GM21717 (cell line): ENCODE measurements around the gene CAND2.
A peak's percentile ranks its signal among the peaks of the same experiment; 100 is the strongest.

ENCODE experiments used
- ATAC-seq: cut with Tn5 transposase; IDR thresholded peaks from one replicate; pipeline ENCODE4 v1.9.1; 2021; ENCODE audit warnings: mild to moderate bottlenecking, moderate library complexity; ENCODE audit not compliant: unreplicated experiment

CAND2 gene

GRCh38 chr3:12796171-12797123, at the start of gene CAND2:
TSS of gene CAND2 (plus strand) at chr3:12796680. CDS start at chr3:12796721, 41 bp downstream.
- ATAC-seq = no peak

DNA sequence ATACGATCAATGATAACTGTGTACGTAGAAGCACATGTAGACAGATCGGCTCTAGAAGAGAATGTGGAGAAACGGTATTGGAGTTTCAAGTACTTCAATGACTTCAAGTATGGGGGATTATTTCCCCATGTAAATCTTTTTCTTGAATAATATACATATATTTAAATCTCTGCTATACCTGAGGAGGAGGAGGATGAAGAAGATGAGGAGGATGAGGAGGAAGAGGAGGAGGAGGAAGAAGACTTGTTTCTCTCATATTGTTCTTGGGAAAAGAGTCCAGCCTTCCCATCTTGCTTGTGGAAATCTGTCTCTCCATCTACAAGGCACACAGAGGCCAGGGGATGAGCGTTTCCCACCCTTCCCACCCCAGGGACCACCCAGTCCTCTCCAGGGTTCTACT, 48.0 kb upstream of the CAND2 start:
- no peak for ATAC-seq

DNA sequence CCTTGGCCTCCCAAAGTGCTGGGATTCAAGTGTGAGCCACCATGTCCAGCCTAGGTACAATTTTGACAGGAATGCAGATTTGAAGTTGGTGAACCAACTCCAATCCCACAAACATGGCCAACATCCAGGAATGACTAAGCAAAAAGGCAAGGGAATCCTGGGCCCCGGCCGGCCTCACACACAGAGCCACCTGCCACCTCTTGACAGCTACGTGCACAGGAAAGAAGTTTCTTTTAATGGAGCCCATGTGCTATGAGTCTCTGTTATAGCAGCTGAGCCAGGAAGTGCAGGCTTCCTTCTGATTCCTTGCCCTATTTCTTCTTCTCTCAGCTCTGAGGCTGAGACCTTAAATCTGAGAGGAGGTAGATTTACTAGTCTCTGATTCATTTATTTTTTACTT, 46.3 kb upstream of the CAND2 start:
- no peak for ATAC-seq

DNA sequence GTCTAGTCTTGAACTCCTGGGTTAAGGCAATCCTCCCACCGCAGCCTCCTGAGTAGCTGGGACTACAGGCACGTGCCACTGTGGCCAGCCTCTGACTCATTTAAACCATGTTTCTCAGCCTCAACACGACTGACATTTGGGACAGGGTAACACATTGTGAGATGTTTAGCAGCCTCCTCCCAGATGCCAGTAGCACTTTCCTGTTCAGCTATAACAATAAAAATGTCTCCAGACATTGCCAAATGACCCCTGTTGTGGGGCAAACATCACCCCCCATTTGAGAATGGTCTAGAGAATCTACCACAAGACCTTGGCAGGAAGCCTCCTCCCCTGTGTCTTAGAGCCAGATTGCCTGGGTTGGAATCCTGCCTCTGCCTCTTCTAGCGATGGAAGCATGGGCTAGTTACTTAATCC, 45.8 kb upstream of the CAND2 start:
- ATAC-seq = no peak

- ATAC-seq = no peak
These were observed 44.9 kb upstream of the CAND2 start for GRCh38 chr3:12751571-12751970.

DNA sequence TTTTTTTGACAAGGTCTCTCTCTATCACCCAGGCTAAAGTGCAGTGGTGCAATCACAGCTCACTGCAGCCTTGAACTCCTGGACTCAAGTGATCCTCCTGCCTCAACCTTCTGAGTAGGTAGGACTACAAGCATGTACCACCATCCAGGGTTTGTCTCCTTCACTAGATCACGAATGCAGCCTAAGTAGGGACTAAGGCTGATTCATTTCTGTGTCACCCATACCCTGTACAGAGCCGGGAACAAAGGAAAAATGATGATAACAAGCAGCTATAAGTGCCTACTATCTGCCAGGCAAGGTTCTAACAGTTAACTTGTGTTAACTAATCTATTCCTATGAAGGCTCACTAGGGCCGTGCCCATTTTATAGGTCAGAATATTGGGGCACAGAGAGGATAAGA, 44.4 kb upstream of the CAND2 start:
- ATAC-seq = no peak

- peak; percentile 49 for ATAC-seq
These were observed 43.7 kb upstream of the CAND2 start for GRCh38 chr3:12752809-12753208.

DNA sequence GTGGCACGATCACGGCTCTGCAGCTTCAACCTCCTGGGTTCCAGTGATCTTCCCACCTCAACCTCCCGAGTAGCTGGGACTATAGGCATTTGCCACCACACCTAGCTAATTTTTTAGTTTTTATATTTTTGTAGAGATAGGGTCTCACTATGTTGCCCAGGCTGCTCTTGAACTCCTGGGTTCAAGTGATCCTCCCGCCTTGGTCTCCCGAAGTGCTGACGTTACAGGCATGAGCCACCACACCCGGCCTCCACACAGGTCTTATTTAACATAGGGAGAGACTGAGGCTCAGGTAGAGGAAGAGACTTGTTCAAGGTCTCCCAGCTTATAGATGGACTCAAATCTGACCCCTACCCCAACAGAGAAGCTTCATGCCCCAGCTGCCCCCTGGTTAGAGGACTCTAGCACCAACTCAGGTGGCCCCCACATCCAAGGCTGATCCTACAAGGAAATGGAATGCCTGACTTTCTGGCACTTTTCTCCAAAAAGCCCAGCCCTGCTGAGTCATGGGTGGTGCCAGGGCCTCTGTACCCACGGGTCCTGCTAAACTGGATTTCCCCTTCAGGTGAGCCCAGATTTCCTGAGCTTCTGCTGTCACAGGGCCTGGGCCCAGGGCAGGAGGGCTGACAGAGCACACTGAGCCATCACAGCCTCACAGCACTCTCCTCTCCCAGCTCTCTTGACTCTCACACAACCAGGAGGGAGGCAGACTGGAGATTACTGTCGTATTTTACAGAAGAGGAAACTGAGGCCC, 43.0 kb upstream of the CAND2 start:
- no peak for ATAC-seq

DNA sequence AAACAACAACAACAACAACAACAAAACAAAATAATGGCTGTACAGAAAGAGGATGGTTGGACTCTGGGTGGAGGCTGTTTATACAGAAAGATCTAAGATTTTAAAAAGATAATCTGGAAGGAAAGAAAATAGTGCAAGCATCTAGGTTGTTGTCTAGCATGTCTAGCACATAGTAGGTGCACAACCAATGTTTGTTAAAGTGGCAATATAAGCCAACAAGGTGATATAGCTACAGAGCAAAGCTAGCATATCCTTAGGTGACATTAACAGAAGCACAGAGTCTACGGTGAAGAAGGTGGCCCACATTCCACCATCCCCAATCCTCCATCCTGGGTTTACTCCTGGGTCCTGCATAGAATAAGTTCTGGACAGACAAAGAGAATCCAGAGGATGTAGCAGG, 42.2 kb upstream of the CAND2 start:
- ATAC-seq = no peak

DNA sequence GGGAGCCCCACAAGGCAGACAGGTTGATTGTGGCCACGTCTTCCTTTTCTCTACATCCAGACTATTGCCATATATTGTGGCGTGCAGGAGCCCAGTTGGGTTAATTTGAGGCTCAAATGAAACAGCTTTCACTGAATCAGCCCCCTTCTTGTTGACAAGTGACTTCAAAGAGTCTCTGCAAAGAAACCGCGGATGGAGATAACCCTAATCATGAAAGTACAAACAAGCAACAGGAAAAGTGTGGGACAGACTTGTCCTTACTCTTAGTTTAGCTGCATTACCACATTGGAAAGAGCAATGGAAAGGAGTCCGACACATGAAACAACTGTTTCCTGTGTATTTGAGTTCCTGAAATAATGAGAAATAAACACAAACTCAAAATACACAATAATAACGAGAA, 40.7 kb upstream of the CAND2 start:
- ATAC-seq = no peak

DNA sequence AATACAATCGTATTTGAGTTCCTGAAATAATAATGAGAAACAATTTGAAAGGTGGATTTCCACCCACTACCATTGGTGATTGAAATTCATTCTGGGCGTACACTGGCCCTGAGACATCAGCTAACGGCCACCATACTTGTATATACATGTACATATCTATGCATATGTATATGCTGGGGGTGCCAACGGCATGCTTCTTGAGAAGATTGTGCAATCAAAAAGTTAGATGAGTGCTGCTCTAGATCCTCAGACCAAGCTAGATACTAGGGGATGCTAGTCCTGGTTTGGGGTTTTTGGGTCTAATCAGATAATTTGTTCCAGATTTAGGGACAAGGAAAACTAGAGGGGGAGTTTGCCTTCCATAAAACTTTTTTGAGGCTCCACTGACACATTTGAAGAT, 40.3 kb upstream of the CAND2 start:
- ATAC-seq = no peak

- ATAC-seq = no peak
These were observed 39.8 kb upstream of the CAND2 start for GRCh38 chr3:12756635-12757034.

DNA sequence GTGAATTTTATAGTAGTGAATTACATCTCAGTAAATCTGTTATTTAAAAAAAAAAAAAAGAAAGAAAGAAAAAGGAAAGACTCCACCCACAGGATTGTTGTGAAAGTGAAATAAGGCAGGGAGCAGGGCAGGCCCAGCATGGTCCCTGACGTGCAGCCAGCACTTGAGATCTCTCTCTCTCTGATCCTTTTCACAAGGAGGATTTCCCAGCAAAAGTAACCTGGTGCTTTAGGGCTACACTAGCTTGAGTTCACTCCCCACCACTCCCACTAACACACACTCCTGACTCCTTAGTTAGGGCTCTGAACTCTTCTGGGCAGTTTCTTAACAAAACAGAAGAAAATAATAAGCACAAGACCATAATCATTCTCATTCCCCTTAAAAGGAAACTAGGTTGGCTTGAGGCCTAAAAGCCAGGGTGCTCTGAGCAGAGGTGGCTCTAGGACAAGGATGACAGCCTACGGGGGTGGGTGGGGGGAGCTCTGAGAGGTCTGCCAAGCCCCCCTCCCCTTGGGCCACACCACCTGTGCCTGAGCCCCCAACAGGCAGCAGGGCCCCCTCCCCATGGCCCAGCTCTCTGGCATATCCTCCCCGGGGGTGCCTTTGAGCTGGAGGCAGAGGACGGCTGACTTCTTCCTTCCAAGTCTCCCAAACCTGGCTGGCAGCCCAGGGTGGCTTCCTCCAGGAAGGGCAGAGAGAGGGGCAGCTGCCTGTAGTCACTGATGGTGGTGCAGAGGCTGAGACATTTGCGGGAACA, 38.3 kb upstream of the CAND2 start:
- ATAC-seq = no peak

GRCh38 chr3:12759097-12759679, 37.3 kb upstream of the CAND2 start, which contains the start of gene TMEM40:
TSS of gene TMEM40 (minus strand) at chr3:12759259. CDS start at chr3:12749832, 9,427 bp downstream.
- no peak for ATAC-seq

DNA sequence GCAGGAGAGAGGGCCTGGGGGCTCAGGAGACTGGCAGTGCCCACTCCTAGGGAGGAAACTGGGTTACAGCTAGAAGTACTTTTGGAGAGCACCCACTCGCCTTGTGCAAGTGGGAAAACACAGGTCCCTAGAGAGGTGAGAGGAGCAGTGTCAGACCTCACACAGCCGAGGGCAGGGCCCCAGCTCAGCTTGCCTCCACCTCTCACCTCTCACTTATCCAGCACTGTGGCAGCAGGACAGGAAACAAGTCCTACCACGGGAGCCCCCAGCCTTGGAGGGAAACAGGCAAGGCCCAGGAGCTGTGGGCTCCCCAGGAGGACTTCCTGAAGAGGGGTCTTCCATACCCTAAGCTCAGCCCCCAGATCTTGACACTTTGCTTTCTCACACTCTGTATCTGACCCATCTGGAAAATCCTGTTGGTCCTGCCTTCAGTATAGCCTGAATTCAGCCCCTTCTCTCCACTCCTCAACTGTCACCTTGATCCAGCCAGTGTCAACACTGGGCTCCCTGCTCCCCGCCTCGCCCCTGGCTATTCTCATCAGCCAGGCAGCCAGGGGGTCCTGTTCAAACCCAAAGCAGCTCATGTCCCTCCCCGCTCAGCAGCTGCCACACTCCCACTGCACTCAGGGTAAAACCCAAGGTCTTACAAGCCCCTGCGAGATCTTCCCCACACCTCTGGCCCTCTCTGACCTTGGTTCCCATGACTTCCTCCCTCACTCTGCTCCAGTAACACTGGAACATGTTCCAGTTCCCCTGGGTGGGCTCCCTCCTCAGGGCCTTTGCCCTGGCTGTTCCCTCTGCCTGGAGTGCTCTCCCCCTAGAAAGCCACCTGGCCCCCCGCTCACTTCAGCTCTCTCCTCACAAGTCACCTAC, 36.6 kb upstream of the CAND2 start:
- ATAC-seq = no peak

GRCh38 chr3:12764171-12764776, 32.2 kb upstream of the CAND2 start:
- no peak for ATAC-seq

DNA sequence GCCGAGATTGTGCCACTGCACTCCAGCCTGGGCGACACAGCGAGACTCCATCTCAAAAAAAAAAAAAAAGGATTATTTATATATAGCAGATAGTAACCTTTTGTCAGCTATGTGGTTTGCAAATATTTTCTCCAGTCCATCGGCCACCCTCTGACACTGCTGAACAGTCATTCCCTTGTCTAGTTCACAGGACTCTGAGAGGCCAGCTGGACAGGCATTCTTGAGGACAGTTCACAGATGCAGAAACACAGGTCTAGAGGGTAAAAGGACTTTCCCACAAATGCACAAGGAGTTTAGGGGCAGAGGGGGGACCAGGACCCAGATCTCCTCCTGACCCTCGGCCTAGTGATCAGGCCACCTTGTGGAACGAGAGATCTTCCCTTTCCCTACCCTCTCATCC, 29.9 kb upstream of the CAND2 start:
- no peak for ATAC-seq

DNA sequence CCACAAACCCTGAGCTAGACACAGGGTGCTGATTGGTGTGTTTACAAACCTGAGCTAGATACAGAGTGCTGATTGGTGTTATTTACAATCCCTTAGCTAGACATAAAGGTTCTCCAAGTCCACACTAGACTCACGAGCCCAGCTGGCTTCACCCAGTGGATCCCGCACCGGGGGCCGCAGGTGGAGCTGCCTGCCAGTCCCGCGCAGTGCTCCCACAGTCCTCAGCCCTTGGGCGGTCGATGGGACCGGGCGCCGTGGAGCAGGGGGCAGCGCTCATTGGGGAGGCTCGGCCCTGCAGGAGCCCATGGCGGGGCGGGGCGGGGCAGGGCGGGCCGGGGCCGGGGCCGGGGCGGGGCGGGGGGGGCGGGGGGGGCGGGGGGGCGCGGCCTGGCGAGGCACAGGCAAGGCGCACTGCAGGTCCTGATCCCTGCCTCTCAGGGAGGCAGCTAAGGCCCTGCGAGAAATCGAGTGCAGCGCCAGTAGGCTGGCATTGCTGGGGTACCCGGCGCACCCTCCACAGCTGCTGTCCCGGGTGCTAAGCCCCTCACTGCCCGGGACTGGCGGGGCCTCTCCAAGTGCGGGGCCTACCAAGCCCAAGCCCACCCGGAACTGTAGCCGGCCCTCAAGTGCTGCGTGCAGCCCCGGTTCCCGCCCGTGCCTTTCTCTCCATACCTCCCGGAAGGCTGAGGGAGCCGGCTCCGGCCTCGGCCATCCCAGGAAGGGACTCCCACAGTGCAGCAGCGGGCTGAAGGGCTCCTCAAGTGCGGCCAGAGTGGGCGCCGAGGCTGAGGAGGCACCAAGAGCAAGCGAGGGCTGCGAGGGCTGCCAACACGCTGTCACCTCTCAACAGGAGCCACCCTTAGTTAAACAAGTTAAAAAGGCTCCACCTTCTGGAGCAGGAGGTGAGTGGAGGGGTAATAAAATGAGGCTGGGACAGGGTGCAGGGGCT, 27.6 kb upstream of the CAND2 start:
- no peak for ATAC-seq
